WTC11 (cell line): Measurements from ENCODE around the gene GORAB. TPM values are rescaled to one million over a fixed set of nuclear protein-coding genes. Genes with fewer than 3 reads are reported as not detected.

Experiments used
- ATAC-seq: fragments of 200-7000 bp; cut with Tn5 transposase; 2 replicates; pipeline ENCODE4 v1.10.0; 2021; ENCODE audit warnings: mild to moderate bottlenecking, moderate library complexity
- CTCF ChIA-PET: fragments of 300-600 bp; sonication (Branson Sonifier 250); formaldehyde crosslinking; loops from one replicate; lab custom pipeline; 2021; ENCODE audit warnings: antibody characterized with exemption; lab: Charles Lee
- POLR2A ChIA-PET: fragments of 350-600 bp; sonication (Branson Sonifier 250); formaldehyde crosslinking; loops from one replicate; lab custom pipeline; 2021; ENCODE audit warnings: antibody characterized with exemption; lab: Charles Lee
- DNase-seq: peaks from one replicate; pipeline ENCODE4 v3.0.0; 2021; ENCODE audit warnings: low spot score
- H3K27ac Mint-ChIP-seq: 2 replicates; pipeline ENCODE4 v1.8.0; 2021; ENCODE audit warnings: mixed read lengths
- H3K27me3 Mint-ChIP-seq: 2 replicates; pipeline ENCODE4 v1.8.0; 2021; ENCODE audit warnings: low read depth, mild to moderate bottlenecking, moderate library complexity, mixed read lengths
- H3K36me3 Mint-ChIP-seq: 2 replicates; pipeline ENCODE4 v1.8.0; 2021; ENCODE audit warnings: mixed read lengths
- H3K4me1 Mint-ChIP-seq: 2 replicates; pipeline ENCODE4 v1.8.0; 2022; ENCODE audit warnings: mixed read lengths
- H3K4me3 Mint-ChIP-seq: 2 replicates; pipeline ENCODE4 v1.8.0; 2021; ENCODE audit warnings: mild to moderate bottlenecking, moderate library complexity, mixed read lengths
- H3K9me3 Mint-ChIP-seq: 2 replicates; pipeline ENCODE4 v1.8.0; 2021; ENCODE audit warnings: mixed read lengths
- ARID4B ChIP-seq: sonication (generic); formaldehyde crosslinking; IDR thresholded peaks from 2 replicates; pipeline ENCODE4 v1.8.0; 2023; ENCODE audit warnings: missing genetic modification reagents, mild to moderate bottlenecking, borderline replicate concordance
- CREB1 ChIP-seq: sonication (generic); formaldehyde crosslinking; IDR thresholded peaks from 2 replicates; pipeline ENCODE4 v1.8.0; 2023; ENCODE audit warnings: mild to moderate bottlenecking, missing genetic modification reagents
- CREM ChIP-seq: sonication (generic); formaldehyde crosslinking; IDR thresholded peaks from 2 replicates; pipeline ENCODE4 v1.8.1; 2022; ENCODE audit warnings: mild to moderate bottlenecking, missing genetic modification reagents, moderate library complexity
- FOXP1 ChIP-seq: sonication (generic); formaldehyde crosslinking; IDR thresholded peaks from 2 replicates; pipeline ENCODE4 v1.8.0; 2022; ENCODE audit warnings: missing genetic modification reagents, mild to moderate bottlenecking, moderate library complexity, borderline replicate concordance
- GABPB1 ChIP-seq: sonication (generic); formaldehyde crosslinking; IDR thresholded peaks from 2 replicates; pipeline ENCODE4 v1.8.1; 2023; ENCODE audit warnings: mild to moderate bottlenecking, missing genetic modification reagents
- IRF2 ChIP-seq: sonication (generic); formaldehyde crosslinking; IDR thresholded peaks from 2 replicates; pipeline ENCODE4 v1.8.0; 2022; ENCODE audit warnings: low read depth, missing genetic modification reagents, borderline replicate concordance
- MLX ChIP-seq: sonication (generic); formaldehyde crosslinking; IDR thresholded peaks from 2 replicates; pipeline ENCODE4 v1.8.1; 2023; ENCODE audit warnings: mild to moderate bottlenecking, missing genetic modification reagents, moderate library complexity
- MXD4 ChIP-seq: fragments of 250-450 bp; sonication (Bioruptor Pico); IDR thresholded peaks from 2 replicates; pipeline ENCODE4 v1.8.0; 2021; ENCODE audit warnings: mild to moderate bottlenecking, moderate library complexity, borderline replicate concordance
- NR1H2 ChIP-seq: sonication (generic); formaldehyde crosslinking; IDR thresholded peaks from 2 replicates; pipeline ENCODE4 v1.9.0; 2021; ENCODE audit warnings: mild to moderate bottlenecking, moderate library complexity, missing genetic modification reagents
- NR3C1 ChIP-seq: sonication (generic); formaldehyde crosslinking; conservative IDR thresholded peaks from 2 replicates; pipeline ENCODE4 v1.8.1; 2023; ENCODE audit warnings: low read depth, mild to moderate bottlenecking, missing genetic modification reagents
- OVOL2 ChIP-seq: fragments of 250-450 bp; sonication (Bioruptor Pico); IDR thresholded peaks from 2 replicates; pipeline ENCODE4 v1.9.0; 2021; ENCODE audit warnings: mild to moderate bottlenecking, borderline replicate concordance
- RELA ChIP-seq: sonication (generic); formaldehyde crosslinking; IDR thresholded peaks from 2 replicates; pipeline ENCODE4 v1.8.1; 2022; ENCODE audit warnings: missing genetic modification reagents, mild to moderate bottlenecking, borderline replicate concordance
- SP1 ChIP-seq: sonication (generic); formaldehyde crosslinking; conservative IDR thresholded peaks from 2 replicates; pipeline ENCODE4 v1.8.1; 2022; ENCODE audit warnings: missing genetic modification reagents
- TCF7 ChIP-seq: sonication (generic); formaldehyde crosslinking; IDR thresholded peaks from 2 replicates; pipeline ENCODE4 v1.8.0; 2022; ENCODE audit warnings: mild to moderate bottlenecking, low read depth, missing genetic modification reagents, moderate library complexity
- ZBTB21 ChIP-seq: sonication (generic); formaldehyde crosslinking; IDR thresholded peaks from 2 replicates; pipeline ENCODE4 v1.8.1; 2023; ENCODE audit warnings: mild to moderate bottlenecking, missing genetic modification reagents, borderline replicate concordance
- ZBTB43 ChIP-seq: sonication (generic); formaldehyde crosslinking; IDR thresholded peaks from 2 replicates; pipeline ENCODE4 v1.8.1; 2023; ENCODE audit warnings: mild to moderate bottlenecking, missing genetic modification reagents
- ZNF121 ChIP-seq: sonication (generic); formaldehyde crosslinking; IDR thresholded peaks from 2 replicates; pipeline ENCODE4 v1.8.0; 2023; ENCODE audit warnings: missing genetic modification reagents
- ZNF263 ChIP-seq: sonication (generic); formaldehyde crosslinking; IDR thresholded peaks from 2 replicates; pipeline ENCODE4 v1.8.1; 2022; ENCODE audit warnings: low read depth, mild to moderate bottlenecking, moderate library complexity, missing genetic modification reagents
- ZNF317 ChIP-seq: sonication (generic); formaldehyde crosslinking; IDR thresholded peaks from 2 replicates; pipeline ENCODE4 v1.8.1; 2023; ENCODE audit warnings: low read depth, mild to moderate bottlenecking, moderate library complexity, missing genetic modification reagents, borderline replicate concordance
- ZNF671 ChIP-seq: fragments of 250-450 bp; sonication (Bioruptor Pico); IDR thresholded peaks from 2 replicates; pipeline ENCODE4 v1.8.0; 2021; ENCODE audit warnings: mild to moderate bottlenecking
- total RNA-seq: library from RNA; stranded (reverse); gene quantifications from 3 replicates; pipeline ENCODE4 v1.2.3, GENCODE V29; 2021
- TF ChIP-seq, protein P1 (sequence below): fragments of 250-450 bp; sonication (Bioruptor Pico); IDR thresholded peaks from 2 replicates; pipeline ENCODE4 v1.8.0; 2021; ENCODE audit warnings: mild to moderate bottlenecking
- TF ChIP-seq, protein P2 (sequence below): fragments of 200-600 bp; IDR thresholded peaks from 2 replicates; pipeline ENCODE4 v1.8.0; 2022; ENCODE audit warnings: antibody characterized with exemption
- TF ChIP-seq, protein P3 (sequence below): fragments of 250-450 bp; sonication (Bioruptor Pico); IDR thresholded peaks from 2 replicates; pipeline ENCODE4 v1.9.0; 2021; ENCODE audit warnings: moderate library complexity, mild to moderate bottlenecking, inconsistent platforms, borderline replicate concordance
- TF ChIP-seq, protein P4 (sequence below): sonication (generic); formaldehyde crosslinking; IDR thresholded peaks from 2 replicates; pipeline ENCODE4 v1.8.1; 2023; ENCODE audit warnings: mild to moderate bottlenecking, missing genetic modification reagents

Gene GORAB
- total RNA-seq, 1 experiment from 2014 or later = 9.1 TPM

DNA sequence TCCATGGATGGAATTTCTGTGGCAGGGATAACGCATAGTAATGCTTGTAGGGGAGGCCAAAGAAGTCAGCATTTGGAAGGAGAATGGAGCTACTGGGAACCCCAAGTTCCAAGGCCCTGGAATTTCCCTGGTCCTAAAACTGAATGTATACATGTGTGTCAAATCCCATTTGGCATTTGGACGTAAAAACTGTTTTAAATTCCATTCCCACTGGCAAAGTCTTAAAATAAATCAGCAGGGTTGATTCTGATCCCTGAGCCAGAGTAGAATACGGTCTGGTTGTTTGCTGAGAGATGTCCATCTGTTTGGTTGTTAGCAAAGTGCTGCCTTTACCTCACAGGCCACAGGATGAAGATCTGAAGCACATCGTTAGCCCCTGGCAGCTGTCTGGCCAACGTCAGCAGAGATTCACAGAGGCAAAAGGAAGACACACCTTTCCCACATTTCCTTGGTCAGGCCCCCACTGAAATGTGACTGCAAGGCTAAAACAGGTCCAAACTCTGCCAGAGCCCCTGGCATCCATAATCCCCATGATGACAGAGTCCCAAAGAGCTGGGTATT, 62.2 kb downstream of the GORAB start (continued):
- TF ChIP-seq ARID4B = no peak
- no peak for TF ChIP-seq RELA (CRISPR knock-in tag)
- TF ChIP-seq ZBTB21 (CRISPR knock-in tag) = no peak
- TF ChIP-seq, protein P1, sequence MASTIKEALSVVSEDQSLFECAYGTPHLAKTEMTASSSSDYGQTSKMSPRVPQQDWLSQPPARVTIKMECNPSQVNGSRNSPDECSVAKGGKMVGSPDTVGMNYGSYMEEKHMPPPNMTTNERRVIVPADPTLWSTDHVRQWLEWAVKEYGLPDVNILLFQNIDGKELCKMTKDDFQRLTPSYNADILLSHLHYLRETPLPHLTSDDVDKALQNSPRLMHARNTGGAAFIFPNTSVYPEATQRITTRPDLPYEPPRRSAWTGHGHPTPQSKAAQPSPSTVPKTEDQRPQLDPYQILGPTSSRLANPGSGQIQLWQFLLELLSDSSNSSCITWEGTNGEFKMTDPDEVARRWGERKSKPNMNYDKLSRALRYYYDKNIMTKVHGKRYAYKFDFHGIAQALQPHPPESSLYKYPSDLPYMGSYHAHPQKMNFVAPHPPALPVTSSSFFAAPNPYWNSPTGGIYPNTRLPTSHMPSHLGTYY = no peak
- TF ChIP-seq, protein P2, sequence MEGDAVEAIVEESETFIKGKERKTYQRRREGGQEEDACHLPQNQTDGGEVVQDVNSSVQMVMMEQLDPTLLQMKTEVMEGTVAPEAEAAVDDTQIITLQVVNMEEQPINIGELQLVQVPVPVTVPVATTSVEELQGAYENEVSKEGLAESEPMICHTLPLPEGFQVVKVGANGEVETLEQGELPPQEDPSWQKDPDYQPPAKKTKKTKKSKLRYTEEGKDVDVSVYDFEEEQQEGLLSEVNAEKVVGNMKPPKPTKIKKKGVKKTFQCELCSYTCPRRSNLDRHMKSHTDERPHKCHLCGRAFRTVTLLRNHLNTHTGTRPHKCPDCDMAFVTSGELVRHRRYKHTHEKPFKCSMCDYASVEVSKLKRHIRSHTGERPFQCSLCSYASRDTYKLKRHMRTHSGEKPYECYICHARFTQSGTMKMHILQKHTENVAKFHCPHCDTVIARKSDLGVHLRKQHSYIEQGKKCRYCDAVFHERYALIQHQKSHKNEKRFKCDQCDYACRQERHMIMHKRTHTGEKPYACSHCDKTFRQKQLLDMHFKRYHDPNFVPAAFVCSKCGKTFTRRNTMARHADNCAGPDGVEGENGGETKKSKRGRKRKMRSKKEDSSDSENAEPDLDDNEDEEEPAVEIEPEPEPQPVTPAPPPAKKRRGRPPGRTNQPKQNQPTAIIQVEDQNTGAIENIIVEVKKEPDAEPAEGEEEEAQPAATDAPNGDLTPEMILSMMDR = no peak
- TF ChIP-seq GABPB1 = no peak
- TF ChIP-seq TCF7 (CRISPR knock-in tag) = no peak
- no peak for TF ChIP-seq NR1H2 (CRISPR knock-in tag)
- TF ChIP-seq ZBTB43 (CRISPR knock-in tag) = no peak
- TF ChIP-seq NR3C1 (CRISPR knock-in tag) = no peak
- TF ChIP-seq CREB1 (CRISPR knock-in tag) = no peak
- TF ChIP-seq MXD4 (CRISPR knock-in tag) = no peak
- TF ChIP-seq, protein P3, sequence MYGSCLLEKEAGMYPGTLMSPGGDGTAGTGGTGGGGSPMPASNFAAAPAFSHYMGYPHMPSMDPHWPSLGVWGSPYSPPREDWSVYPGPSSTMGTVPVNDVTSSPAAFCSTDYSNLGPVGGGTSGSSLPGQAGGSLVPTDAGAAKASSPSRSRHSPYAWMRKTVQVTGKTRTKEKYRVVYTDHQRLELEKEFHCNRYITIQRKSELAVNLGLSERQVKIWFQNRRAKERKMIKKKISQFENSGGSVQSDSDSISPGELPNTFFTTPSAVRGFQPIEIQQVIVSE (CRISPR knock-in tag) = no peak

DNA sequence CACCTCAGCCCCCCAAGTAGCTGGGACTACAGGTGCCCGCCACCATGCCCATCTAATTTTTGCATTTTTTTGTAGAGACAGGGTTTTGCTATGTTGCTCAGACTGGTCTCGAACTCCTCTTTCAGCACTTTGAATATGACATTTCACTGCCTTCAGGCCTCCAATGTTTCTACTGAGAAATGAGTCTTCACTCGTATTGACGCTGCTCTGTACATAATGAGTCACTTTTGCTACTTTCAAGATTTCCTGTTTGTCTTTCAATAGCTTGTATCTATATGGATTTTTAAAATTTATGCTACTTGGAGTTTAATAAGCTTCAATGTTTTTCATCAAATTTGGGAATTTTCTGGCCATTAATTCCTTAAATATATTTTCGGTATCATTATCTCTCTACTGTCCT, 64.7 kb downstream of the GORAB start:
- no peak overlapping the region for H3K4me3 Mint-ChIP-seq
- H3K9me3 Mint-ChIP-seq = peaks cover 33% of the 10 kb centered on the region
- peaks cover 10% of the 10 kb centered on the region; the same call in 1 of the 2 replicates for H3K4me1 Mint-ChIP-seq
- no peak overlapping the region for H3K27ac Mint-ChIP-seq
- ATAC-seq (no peak), DNase-seq (no peak)
- ChIA-PET POLR2A (no interaction called here), CTCF (no interaction called here)
- peaks cover 16% of the 10 kb centered on the region for H3K27me3 Mint-ChIP-seq
- peaks cover 11% of the 10 kb centered on the region for H3K36me3 Mint-ChIP-seq
- TF ChIP-seq IRF2 (CRISPR knock-in tag) (no peak), OVOL2 (CRISPR knock-in tag) (no peak), ZNF263 (no peak), SP1 (CRISPR knock-in tag) (no peak), MLX (CRISPR knock-in tag) (no peak), FOXP1 (CRISPR knock-in tag) (no peak), ZNF121 (CRISPR knock-in tag) (no peak), ZNF671 (CRISPR knock-in tag) (no peak), CREM (CRISPR knock-in tag) (no peak), ZNF317 (CRISPR knock-in tag) (no peak)
- TF ChIP-seq, protein P4, sequence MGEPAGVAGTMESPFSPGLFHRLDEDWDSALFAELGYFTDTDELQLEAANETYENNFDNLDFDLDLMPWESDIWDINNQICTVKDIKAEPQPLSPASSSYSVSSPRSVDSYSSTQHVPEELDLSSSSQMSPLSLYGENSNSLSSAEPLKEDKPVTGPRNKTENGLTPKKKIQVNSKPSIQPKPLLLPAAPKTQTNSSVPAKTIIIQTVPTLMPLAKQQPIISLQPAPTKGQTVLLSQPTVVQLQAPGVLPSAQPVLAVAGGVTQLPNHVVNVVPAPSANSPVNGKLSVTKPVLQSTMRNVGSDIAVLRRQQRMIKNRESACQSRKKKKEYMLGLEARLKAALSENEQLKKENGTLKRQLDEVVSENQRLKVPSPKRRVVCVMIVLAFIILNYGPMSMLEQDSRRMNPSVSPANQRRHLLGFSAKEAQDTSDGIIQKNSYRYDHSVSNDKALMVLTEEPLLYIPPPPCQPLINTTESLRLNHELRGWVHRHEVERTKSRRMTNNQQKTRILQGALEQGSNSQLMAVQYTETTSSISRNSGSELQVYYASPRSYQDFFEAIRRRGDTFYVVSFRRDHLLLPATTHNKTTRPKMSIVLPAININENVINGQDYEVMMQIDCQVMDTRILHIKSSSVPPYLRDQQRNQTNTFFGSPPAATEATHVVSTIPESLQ = no peak
